ENCODE measurements around the gene TTC32.
"Not testable (repeated sequence)": the region's sequence is repeated elsewhere in the genome, so short reads cannot be mapped to it uniquely, and the experiment has no call there.

The TTC32 gene

DNA sequence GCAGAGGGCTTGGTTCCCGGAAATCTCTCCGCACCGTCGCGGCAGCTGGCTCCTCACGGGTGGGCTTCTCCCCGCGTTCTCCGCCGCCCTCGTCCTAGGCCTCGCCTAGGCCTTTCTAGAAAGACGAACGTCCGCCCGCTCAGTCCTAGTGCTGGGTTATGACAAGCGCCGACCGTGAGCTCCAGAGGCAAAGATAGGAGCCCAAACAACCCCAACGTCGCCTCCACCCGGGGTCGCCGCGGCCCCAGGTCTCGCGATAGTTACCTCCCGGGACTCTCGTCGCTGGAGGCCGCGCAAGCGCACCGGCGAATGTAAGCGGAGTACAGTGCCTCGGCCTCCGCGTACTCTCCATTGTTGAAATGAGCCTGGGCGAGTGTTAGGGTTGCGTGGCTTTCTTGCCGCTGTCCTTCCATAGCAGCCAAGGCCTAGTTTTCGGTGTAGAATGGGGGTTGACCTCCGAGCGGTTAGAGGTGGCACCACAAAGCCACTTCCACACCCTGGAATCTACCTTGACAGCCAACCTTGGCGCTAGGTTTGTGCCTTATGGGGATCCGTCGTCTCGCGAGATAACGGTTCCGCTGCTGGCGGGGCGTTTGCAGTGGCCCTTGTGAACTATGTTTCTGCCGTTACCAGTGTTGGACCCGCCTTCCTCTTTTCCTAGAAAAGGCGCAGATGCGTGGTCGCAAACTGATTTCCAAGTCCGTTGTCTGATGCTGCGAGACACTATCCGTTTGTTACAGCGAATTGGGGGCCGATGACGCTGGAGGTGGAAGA, at the start of gene TTC32:
TSS of gene TTC32 (minus strand) at position 542 of the 774 bp plus-strand sequence. CDS start at position 413, 129 bp downstream.
- peak; percentile 90 for DNase-seq

DNA sequence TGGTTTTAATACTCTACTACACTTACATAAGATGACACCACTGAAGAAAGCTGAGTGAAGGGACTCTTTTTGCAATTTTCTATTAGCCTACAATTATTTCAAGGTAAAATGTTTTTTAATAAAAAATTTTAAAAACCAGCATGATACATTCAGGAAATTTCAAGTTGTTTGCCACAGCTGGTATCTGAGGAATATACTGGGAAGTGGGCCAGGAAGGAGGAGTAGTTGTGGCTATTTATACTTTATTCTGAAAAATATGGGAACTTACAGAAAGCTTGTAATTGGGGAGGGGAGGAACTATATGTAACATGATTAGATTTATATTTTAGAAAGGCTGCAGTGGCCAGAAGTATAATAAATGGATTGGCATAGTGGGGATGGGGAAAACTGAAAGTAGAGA, 47.3 kb upstream of the TTC32 start:
- DNase-seq: no peak

DNA sequence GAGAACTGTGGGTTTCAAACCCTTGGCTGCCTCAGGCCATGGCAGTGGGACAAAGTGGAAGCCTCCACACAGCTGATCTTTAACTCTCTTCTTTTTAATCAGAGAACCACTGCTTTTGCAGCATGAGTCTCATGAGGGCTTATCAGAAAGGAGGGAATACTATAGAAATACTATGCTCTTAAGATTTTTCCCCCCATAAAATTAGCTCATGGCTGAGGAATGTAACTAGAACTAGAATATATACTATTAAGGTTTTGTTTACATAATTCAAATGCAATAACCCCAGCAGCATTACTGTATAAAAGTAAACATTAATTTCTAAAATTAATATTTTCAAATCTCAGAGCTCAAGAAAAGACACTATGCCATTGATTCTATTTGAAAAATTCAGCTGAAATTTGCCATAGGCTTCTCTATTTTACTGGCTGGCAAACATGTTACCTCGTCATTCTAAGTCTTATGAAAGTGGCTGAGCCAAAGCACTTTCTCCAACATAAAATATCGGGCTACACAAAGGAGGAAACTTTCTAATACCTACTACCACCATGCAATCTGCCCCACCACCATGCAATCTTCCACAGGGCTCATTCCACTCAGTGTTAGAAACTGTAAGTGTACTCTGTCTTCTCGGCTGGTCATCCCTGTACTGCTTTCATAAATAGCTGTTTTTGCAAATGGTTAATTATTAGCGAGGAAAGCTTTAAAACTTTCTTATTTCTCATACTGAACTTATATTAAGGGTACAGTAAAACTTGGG, 45.6 kb upstream of the TTC32 start:
- DNase-seq: no peak

GRCh38 chr2:19944205-19944845, 42.5 kb upstream of the TTC32 start:
- no peak for DNase-seq

DNA sequence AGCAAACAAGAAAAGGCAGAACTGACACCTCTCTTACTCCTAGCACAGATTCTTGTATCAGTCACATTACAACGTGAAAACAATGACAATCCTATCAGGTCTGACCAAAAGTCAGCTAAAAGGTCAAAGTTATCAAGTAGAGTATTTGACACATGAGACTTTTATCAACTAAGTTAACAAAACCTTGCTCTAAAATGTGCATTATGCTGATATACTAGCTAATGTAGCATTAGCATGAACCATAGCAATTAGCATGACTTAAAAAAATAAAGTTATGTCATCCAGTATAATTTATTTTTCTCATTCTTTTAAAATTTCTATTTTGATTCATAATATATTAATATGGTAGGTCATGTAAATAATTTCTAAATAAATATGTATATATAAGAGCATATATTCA, 41.4 kb upstream of the TTC32 start:
- DNase-seq: no peak

DNA sequence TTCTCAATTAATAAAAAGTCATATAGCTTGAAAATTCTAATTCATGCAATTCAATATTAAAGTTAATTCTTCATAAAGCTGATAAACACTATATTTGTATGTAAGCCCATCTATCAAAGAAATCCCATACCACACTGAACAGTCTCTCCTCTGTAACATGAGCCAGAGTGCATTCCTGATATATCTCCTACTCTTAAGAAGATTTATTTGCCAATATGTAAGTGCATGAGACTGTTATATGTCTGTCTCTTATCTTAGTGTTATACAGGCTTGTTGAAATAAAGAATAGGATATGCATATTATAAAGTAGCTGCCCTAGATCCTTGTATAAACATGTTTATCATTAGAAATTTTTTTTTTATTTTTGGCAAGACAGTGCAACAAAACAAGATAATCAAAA, 40.4 kb upstream of the TTC32 start:
- no peak for DNase-seq

DNA sequence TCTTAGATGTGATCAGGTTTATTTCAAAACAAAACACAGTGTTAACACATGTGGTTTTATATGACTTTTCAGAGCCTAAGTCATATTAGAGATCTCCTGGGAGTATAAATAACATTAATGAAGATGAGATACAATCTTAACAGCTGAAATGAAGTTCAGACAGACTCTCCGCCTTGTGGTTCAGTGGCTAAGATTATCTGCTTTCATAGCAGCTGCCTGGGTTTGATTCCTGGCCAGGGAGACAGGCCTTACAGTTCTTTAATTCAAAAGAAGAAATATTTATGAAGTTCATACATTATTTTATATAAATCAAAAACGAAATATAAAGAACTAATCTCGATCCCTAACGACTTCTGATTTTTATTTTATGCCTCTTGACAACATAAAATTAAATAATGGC, 35.2 kb upstream of the TTC32 start:
- no peak for DNase-seq

- no peak for DNase-seq
Observed at GRCh38 chr2:19936203-19936602, 34.4 kb upstream of the TTC32 start.

DNA sequence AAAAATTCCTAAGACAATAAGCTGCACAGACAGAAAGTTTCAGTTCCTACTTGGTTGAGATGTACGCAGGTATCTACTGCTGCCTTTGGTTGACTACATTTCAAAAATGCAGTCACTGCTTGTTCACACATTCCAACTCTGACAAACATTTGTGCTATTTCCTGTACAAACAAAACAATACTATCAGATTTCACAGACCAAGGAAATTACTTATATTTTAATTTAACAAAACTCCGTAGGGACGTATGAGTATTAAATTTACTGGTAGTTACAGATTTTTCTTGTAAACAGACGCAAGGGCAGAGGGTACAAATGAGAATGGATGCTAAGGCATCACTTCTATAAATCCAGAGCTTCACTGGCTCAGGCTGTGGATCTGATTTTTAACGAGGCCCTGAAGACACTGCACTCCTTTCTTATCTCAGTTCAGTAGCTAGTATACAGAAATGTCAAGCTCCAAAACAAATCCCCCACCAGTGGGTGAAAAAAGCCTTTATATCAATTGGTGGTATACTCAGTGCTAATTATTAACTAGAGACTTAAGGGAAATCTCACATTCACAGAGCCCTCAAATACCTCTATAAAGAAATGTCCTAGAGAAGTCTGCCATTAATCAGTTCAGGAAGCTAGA, 31.7 kb upstream of the TTC32 start:
- no peak for DNase-seq

GRCh38 chr2:19932928-19933327, 31.1 kb upstream of the TTC32 start:
- no peak for DNase-seq

DNA sequence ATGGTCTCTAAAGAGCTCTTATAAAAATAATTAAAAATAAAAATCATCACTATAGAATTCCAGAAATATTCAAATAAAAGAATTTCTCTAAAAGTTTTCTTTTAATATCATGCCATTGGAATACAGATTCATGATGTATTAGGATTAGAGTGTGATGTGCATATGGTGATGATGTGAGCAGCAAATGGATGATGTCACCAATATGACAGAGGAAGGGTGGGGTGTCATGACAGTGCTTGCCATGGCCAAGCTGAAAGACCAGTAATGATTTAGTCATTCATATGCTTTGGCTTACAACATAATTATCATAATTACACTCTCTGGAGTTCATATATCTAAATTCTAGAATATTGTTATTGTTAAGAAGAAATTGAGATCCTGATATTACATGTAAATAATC, 27.4 kb upstream of the TTC32 start:
- DNase-seq: no peak

GRCh38 chr2:19927816-19928215, 26.0 kb upstream of the TTC32 start:
- DNase-seq: not testable (repeated sequence)

GRCh38 chr2:19924526-19924925, 22.7 kb upstream of the TTC32 start:
- not testable (repeated sequence) for DNase-seq

GRCh38 chr2:19922188-19922587, 20.4 kb upstream of the TTC32 start:
- not testable (repeated sequence) for DNase-seq

DNA sequence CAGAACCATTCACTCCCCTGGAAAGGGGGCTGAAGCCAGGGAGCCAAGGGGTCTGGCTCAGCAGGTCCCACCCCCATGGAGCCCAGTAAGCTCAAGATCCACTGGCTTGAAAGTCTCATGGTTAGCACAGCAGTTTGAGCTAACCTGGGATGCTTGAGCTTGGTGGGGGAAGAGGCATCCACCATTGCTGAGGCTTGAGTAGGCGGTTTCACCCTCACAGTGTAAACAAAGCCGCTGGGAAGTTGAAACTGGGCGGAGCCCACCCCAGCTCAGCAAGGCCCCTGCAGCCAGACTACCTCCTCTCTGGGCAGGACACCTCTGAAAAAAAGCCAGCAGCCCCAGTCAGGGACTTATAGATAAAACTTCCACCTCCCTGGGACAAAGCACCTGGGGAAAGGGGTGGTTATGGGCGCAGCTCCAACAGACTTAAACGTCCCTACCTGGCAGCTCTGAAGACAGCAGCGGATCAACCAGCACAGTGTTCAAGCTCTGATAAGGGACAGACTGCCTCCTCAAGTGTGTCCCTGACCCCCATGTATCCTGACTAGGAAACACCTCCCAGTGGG, 14.7 kb upstream of the TTC32 start:
- DNase-seq: no peak

GRCh38 chr2:19914266-19914975, 12.6 kb upstream of the TTC32 start:
- no peak for DNase-seq

- no peak for DNase-seq
Observed at GRCh38 chr2:19911808-19912509, 10.2 kb upstream of the TTC32 start.

DNA sequence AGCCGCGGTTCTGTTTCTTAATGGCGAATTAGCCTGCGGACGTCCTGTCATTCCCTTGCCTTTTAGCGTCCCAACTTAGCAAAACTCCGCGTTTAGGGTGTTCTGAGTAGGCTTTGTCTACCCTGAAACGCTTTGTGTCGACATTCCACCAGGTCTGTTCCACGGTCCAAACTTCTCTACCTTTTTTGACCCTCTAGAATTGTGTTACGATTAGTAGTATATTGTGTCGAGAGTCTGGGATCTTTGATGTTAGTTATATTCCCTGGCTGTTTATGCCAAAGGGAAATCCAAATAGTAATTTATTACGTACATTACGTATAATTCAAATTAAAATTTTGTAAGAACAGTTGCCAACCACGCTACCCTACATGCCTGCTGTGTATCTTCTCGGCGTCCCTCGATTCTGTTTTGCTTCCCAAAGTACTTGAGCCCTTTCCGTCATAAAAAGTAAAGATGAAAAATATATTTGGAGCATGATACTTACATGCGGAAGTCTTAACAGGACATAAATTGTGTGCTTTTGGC, 495 bp upstream of the TTC32 start:
- DNase-seq: no peak

DNA sequence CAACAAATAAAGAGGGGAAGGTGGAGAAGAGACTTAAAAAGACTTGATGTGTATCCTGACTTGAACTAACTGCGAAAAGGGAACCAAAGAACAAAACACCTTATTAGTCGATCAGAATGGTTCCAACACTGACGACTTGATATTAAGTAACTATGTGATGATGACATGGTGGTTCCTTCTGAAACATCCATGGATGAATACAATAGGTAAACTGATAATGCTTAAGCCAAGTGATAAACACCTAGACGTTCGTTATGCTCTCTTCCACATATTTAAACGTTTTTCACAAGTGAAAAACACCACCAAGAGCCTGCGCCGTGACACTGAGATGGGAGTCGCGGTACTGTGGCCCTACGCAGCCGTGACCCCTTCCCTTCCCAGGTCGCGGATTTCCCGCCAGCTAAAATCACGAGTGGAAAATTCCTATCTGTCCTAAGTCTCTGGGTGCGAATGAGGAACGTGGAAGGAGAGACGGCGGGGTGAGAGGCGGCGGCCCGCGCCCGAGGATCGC, 797 bp downstream of the TTC32 start:
- DNase-seq: peak in 1 of 2 experiments; percentile 25

DNA sequence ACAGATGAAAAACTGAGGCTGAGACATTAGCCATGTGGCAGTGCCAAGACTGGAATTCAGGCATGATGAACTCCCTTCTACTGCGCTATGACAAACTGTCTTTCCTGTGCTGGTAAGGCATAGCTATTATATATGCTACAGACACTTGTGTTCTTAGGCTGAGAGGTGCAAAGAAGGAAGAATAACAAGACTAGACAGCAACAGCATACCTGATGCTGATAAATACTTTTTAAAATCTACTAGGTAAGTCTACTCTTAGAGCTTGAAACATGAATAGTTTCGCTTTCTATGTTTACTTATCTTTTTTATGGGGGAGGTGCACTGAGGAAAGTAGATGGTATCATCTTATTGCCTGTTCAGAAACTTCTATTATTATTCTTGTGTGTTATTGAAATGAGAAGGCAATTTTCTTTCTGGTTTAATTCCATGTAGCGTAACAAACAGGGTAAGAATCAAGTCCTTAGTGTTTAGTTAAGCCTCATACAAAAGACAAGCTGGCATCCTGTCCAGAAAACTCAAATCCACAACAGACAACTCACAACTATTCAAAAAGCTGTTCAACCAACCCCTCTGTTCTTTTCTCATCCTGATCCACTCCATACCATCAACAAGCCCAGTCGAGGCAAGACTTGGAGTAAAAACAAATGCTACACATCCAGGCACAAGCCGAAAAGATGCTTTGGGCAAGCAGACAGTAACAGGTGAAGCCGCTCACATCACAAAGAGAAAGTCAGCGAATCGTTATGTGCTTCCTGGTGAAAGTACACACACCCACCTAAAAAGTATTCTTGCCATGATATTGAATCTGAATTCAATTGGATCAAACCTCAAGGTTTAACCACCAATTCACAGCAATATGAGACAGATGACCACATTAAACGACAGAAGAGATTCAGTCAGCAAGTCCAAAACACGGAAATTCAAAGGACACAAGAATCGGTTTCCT, 1.5 kb downstream of the TTC32 start:
- no peak for DNase-seq

All from SHP77 (cell line).